Stimulated activated CD8-positive, alpha-beta memory T cell treated with anti-CD3 and anti-CD28 coated beads, Interleukin-7, amount 100 ng/mL, for 1 hour (primary cell): ENCODE data around the gene GNA12.

Experiments
- DNase-seq, 2 donors: peaks; one replicate each; pipeline ENCODE4 v3.0.0-alpha.2; 2020; ENCODE audit warnings: low read depth in 2 of 2

Gene GNA12

DNA sequence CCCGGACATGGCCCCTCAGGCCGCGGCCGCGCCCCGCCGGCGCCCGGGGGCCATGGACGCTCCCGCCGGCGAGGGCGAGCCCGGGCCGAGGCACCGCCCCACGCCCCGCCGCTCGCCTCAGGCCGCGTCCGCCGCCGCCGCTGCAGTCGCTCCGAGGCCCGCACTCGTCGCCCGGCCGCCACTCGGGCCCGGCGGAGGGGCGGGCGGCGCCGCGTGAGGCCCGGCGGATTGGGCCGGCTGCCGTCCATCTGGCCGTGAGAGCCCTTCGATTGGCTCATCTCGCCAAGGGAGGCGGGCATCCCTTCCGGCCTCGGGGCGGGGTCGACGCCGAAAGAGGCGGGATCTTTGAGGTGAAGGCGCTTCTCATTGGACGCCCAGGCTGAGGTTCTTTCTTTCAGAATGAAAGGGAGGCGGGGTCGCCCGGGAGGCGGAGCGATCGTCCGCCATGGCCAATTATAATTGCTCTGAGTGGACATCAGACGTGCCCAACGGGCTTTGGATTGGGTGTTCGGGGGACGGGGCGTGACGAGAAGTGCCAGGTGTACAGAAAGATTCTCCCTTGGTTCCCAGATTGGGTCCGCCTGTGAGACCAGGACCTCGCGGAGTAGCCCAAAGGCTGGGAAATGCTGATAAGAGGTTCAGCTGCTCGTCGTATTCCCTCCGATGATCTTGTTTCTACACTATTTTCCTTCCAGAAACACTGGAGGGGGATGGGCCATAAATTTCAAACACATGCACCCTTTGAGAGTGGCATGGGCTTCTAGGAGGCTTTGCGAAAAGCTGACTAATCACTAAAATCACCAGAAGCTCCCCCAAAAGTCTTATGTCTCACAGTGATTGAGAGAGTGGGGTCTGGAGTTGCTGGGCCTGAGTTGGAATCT, at the start of gene GNA12:
TSS of gene GNA12 (minus strand) at position 156 of the 881 bp plus-strand sequence. CDS start at position 9, 147 bp downstream.
- peak; percentile 96 to 97 for DNase-seq

DNA sequence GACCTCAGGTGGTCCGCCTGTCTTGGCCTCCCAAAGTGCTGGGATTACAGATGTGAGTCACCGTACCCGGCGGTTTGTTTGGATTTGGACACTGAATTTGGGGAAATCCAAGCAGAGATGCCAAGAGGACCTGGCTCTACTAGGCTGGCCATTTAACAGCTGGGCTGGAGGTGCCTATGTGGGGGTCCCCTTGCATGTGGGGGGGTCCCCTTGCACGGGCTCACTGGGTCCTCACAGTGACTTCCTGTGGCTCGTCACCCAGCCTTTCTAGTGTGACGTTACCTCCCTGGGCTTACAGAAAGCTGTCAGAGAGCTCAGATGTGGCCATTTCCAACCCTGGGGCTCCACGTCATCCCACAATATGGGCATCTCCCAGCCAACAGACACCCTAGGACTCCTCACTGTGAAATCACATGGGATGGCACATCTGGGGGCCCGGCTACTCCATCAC, 49.3 kb upstream of the GNA12 start:
- no peak for DNase-seq

DNA sequence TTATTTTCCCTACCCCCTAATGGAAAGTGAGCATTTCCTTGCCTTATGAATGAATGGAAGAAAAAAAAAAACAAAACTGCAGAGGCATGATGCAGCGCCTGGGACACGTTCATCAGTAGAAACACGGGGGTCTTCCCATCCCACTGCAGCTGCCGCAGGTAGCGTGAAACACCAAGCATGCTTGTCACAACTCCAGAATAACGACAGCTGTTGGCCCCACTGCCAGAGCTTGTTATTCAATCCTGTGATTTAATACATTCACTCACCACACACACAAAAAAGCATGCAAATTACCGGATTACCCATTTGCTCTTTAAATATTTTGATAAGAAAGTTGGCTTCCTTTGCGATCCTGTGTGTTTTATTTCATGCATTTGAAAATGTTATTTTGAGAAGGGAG, 48.4 kb upstream of the GNA12 start:
- no peak for DNase-seq

GRCh38 chr7:2887816-2888215, 43.7 kb upstream of the GNA12 start:
- no peak for DNase-seq

DNA sequence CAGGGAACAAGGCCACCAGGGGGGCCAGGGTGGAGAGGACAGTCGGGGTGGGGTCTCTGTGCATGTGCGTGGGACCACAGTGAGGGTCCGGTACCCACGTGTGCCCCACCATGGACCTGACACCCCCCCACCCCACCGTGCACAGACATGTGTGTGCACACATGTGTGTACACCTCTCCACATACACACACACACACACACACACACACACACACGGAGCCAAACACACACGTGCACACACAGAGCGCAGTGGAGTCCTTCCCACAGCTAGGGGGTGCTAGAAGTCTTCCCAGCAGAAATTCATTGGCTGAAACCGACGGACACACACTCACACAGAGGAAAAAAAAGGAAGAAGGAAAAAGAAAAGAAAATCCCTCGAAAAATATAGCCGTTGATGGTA, 42.8 kb upstream of the GNA12 start:
- DNase-seq: no peak

- DNase-seq: no peak
Observed at GRCh38 chr7:2886391-2886790, 42.3 kb upstream of the GNA12 start.

DNA sequence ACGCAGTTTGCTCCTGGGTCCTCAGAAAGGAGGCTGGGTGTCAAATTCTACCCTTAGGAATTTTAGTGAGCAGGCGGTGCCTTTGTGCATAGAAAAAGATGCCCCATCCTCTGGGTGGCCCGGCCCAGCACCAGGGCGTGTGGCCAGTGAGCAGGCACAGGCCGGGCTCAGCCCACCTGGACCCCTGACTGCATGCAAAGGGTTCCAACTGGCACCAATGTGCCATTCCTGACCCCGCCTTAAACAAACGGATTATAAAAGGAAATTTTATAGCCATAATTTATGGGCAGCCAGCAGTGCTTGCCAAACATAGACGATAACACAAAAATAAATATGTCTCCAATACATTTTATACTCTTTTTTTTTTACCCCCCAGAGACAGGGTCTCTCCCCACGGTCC, 40.1 kb upstream of the GNA12 start:
- DNase-seq: no peak

DNA sequence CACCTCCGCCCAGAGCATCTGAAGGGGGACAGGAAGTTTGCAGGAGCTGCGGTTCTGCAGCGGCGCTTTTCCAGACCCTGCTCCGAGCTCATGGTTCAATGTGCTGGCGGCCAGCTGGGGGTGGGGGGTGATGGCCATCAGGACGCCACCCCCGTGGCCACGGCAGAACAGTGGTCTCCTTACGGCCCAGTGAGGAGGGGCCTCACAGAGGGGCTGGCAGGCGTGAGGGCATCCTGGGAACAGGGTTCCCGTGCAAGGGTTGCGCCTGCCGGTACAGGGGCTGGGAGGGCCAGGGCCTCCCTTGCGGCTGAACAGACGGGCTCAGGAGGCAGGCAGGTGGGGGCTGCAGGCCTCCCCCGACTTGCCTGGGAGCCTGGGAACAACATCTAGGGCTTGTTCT, 39.0 kb upstream of the GNA12 start:
- no peak for DNase-seq

DNA sequence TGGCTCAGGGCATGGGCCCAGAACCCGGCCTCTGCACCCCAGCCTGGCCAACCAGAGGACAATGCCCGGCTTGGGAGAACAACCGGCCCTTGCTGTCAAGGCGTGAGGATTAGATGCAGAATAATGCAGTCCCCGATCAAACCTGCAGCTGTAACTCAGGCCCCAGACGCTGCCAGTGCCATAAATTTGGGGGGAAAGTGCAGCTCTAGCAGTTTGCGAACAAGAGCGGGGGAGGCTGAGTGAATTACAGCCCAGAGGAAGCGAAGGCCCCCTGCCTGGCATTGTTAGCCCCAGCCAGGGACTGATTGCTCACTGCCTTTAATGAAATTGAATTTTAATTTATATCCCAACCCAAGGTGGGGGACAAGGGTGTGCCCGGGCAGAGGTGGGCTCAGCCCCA, 38.0 kb upstream of the GNA12 start:
- DNase-seq: no peak

- DNase-seq: no peak
Observed at GRCh38 chr7:2880874-2881533, 36.9 kb upstream of the GNA12 start.

- no peak for DNase-seq
Observed at GRCh38 chr7:2880051-2880450, 35.9 kb upstream of the GNA12 start.

GRCh38 chr7:2879354-2879753, 35.2 kb upstream of the GNA12 start:
- no peak for DNase-seq

DNA sequence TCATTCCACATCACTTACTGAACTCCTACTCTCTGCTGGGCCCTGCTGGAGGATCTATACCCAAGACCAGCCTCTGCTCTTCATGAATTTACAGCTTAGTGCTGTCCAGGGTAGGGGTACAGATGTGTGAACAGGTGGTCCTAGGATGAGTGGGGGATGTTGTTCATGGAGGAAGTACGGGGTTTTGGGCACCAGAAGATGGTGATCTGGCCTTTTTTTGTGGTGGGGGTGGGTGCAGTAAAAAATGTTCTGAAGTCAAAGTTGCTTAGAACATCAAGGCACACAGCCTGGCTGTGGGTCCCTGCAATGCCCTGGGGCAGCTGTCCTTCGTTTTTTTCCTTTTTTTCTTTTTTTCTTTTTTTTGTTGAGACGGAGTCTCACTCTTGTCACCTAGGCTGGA, 34.2 kb upstream of the GNA12 start:
- no peak for DNase-seq

DNA sequence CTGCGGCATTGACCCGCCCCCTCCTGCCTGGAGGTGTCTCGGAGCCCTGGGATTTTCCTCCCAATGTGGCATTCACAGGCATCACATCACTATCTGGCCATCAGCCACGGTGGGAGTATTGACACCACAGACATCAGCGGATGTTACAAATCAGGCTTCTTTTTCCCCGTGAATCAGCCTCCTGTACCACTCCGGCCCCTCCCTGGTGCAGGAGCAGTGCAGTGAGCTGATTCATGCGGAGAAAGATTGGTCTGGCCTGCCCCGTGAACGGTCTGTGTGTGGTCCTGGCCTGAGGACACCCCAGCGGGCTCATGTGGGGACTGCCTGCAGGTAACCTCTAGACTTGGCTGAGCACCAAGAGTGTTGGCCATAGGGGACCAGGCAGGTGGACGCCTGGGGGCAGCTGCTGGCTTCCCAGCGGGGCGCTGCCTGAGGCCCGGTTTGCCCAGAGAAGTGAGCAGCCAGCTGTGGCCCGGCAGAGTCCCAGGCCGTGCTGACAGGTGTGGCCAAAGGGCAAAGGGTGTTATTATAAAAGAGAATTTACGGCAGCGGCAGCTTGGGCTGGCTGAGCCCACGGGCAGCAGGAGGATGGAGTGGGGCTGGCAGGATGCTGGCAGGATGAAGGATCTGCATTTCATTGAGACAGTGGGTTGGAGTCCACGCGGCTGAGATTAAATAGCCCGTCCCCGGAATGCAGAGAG, 32.1 kb upstream of the GNA12 start:
- no peak for DNase-seq

- DNase-seq: no peak
Observed at GRCh38 chr7:2873686-2874551, 29.8 kb upstream of the GNA12 start.

GRCh38 chr7:2873146-2873545, 29.0 kb upstream of the GNA12 start:
- DNase-seq: no peak

- DNase-seq: no peak
Observed at GRCh38 chr7:2872296-2872874, 28.3 kb upstream of the GNA12 start.

- no peak for DNase-seq
Observed at GRCh38 chr7:2870471-2870931, 26.4 kb upstream of the GNA12 start.

- DNase-seq: no peak
Observed at GRCh38 chr7:2869981-2870380, 25.9 kb upstream of the GNA12 start.

GRCh38 chr7:2866601-2867000, 22.5 kb upstream of the GNA12 start:
- no peak for DNase-seq
